HAP-1 (cell line): ENCODE measurements around the gene TRIM38.

Experiments
- DNase-seq, 2 experiments: peaks; one replicate each; pipeline ENCODE4 v3.0.0-alpha.2; 2016 to 2020; ENCODE audit warnings: low spot score in 2 of 2
- H3K27me3 ChIP-seq: fragments of 250-450 bp; sonication (Bioruptor Pico); 2 replicates; pipeline ENCODE4 v1.5.1; 2020; ENCODE audit warnings: low read depth, mild to moderate bottlenecking, moderate library complexity
- H3K36me3 ChIP-seq: fragments of 250-450 bp; sonication (Bioruptor Pico); replicated peaks from 2 replicates; pipeline ENCODE4 v1.5.1; 2020; ENCODE audit warnings: mild to moderate bottlenecking
- H3K4me1 ChIP-seq: fragments of 250-450 bp; sonication (Bioruptor Pico); 2 replicates; pipeline ENCODE4 v1.5.1; 2020; ENCODE audit warnings: mild to moderate bottlenecking
- H3K4me3 ChIP-seq: fragments of 250-450 bp; sonication (Bioruptor Pico); 2 replicates; pipeline ENCODE4 v1.5.1; 2020; ENCODE audit warnings: mild to moderate bottlenecking, moderate library complexity
- H3K9me3 ChIP-seq: fragments of 250-450 bp; sonication (Bioruptor Pico); 2 replicates; pipeline ENCODE4 v1.5.1; 2020; ENCODE audit warnings: mild to moderate bottlenecking, moderate library complexity
- in situ Hi-C: fragments of 300-500 bp; cut with MboI; formaldehyde crosslinking; loops from 3 replicates; pipeline ENCODE4 v1.14.3; 2020; ENCODE audit warnings: low sequenced_read_pairs, inconsistent platforms, mixed read lengths

Gene TRIM38

DNA sequence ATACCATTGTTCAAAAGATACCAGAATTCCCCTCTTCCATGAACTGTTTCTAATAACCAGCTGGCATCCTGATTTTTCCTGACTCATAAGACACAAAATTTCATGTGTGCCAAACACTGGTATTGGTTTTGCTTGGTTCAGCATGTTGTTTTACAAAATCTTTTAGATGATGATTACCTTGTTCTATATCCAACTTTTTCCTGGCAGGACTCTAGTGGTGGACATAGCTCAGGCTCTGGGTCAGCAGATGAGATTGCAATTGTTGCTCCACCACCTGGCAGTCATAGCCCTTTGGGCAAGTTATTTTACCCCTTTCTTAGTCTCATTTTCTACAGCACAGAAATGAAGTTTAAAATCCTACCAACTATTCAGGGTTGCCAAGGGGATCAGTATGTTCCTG lies 6.2 kb downstream of the TRIM38 start:
- Histone ChIP-seq H3K36me3 (peaks cover 62% of the 10 kb centered on the region), H3K4me3 (no peak overlapping the region), H3K9me3 (no peaks in the 10 kb centered on the region), H3K27me3 (no peaks in the 10 kb centered on the region), H3K4me1 (peaks cover 28% of the 10 kb centered on the region)
- no peak for DNase-seq
- in situ Hi-C loops: no loop called here

DNA sequence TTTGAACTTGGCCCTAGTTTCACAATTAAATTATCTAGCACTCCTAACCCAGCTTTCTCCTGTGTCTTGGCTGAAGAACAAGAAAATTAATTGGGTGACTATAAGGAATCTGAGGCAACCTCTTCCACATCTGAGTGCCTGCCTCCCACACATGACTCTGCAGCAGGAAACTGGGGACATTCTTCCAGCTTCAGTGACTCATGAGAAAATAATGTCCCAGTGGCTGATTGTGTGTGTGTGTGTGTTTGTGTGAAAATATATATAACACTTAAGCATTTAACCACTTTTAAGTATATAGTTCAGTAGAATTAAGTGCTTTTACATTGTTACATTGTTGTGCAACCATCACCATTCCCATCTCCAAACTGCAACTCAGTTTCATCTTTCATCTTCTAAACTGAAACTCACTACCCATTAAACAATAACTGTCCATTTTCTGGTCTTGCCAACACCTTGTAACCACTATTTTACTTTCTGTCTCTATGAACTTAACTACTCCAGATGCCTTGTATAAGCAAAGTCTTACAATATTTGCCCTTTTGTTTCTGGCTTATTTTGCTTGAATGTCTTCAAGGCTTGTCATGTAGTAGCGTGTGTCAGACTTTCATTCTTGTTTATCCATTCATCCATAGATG lies 8.7 kb downstream of the TRIM38 start:
- Histone ChIP-seq H3K4me1 (peaks cover 5% of the 10 kb centered on the region), H3K27me3 (no peaks in the 10 kb centered on the region), H3K4me3 (no peak overlapping the region), H3K9me3 (no peaks in the 10 kb centered on the region), H3K36me3 (peaks cover 80% of the 10 kb centered on the region)
- no peak for DNase-seq
- in situ Hi-C loops: no loop called here

DNA sequence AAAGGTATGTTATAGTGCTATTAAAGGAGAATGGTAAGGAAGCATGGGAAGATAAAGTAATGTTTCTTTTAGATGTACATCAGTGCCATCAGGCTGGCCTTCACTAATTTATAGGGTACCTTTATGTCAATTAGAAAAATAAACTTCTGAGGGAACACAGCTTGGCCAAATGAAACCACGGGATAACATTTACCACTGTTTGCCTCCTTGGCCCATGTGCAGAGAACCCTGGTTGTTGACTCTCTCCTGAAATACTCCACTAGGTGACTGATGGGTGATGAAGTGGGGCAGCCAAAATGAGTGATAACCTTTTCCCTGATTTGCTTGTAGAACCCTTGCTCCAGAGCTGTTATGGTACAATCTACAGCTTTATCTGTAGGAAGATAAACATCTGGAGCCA lies 9.5 kb downstream of the TRIM38 start:
- DNase-seq: no peak
- Histone ChIP-seq H3K4me1 (no peaks in the 10 kb centered on the region), H3K27me3 (no peaks in the 10 kb centered on the region), H3K36me3 (peaks cover 73% of the 10 kb centered on the region), H3K9me3 (no peaks in the 10 kb centered on the region), H3K4me3 (no peak overlapping the region)
- in situ Hi-C loops: no loop called here

DNA sequence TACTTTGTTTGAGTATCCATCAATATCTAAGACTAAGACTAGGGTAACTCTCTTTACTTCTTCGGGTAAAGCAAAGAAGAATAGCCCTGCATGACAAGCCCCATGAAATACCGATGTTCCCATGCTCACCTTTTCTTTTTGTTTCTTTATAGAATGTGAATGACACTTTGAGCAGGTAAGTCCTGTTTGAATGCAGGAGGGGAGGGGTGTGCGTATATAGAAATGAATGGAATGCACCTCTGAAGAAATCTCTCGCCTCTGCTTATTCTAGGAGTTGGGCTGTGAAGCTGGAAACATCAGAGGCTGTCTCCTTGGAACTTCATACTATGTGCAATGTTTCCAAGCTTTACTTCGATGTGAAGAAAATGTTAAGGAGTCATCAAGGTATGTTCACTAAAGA lies 10.3 kb downstream of the TRIM38 start:
- no peak overlapping the region for H3K4me3 ChIP-seq
- peaks cover 73% of the 10 kb centered on the region for H3K36me3 ChIP-seq
- DNase-seq: no peak
- no peaks in the 10 kb centered on the region for H3K27me3 ChIP-seq
- in situ Hi-C loops: no loop called here
- no peaks in the 10 kb centered on the region for H3K9me3 ChIP-seq
- no peaks in the 10 kb centered on the region for H3K4me1 ChIP-seq

DNA sequence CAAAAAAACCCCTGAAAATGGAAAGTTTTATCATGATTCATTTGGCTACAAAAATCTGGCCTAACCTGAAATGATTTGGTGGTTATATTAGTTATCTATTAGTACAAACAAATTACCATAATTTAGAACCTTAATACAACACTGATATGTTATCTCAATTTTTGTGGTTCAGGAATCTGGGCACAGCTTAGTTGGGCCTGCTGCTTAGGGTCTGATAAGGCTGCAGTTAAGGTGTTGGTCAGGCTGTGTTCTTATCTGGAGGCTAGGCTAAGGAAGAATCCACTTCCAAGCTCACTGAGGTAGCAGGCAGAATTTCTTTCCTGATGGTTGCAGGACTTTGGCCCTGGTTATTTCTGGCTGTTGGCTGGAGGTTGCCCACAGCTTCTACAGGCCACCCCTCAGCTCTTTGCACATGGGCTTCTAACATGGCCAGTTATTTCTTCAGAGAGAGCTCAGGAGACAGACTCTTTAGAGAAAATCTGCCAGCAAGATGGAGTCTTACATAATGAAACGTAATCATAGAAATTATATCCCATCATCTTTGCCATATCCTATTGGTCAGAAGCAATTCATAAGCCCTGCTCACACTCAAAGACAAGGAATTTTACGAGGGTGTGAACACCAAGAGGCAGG lies 11.4 kb downstream of the TRIM38 start:
- Histone ChIP-seq H3K4me3 (no peak overlapping the region), H3K36me3 (peaks cover 66% of the 10 kb centered on the region), H3K27me3 (no peaks in the 10 kb centered on the region), H3K4me1 (no peaks in the 10 kb centered on the region), H3K9me3 (no peaks in the 10 kb centered on the region)
- in situ Hi-C loops: no loop called here
- no peak for DNase-seq

DNA sequence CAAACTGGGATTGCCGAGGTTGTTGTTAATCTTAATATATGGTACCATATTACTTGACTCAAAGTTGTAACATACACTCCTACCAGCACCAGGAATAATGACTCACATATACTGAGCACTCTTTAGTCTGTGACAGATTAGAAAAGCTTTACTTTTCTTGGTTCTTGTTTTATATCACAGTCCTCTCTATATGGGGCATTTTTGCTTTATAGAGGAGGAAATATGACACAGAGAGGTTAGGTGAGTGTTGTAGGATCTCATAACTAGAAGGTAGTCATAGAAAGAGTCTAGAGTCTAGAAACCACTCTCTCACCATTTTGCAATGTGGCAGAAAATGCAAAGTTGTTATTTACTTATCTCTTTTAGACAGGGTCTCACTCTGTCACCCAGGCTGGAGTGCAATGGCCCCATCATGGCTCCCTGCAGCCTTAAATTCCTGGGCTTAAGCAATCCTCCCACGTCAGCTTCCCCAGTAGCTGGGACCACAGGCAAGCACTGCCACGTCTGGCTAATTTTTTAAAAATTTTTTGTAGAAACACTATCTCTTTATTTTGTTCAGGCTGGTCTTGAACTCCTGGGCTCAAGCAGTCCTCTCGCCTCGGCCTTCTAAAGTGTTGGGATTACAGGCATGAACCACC lies 13.4 kb downstream of the TRIM38 start:
- H3K4me3 ChIP-seq: no peak overlapping the region
- H3K9me3 ChIP-seq: no peaks in the 10 kb centered on the region
- no peaks in the 10 kb centered on the region for H3K27me3 ChIP-seq
- H3K4me1 ChIP-seq: no peaks in the 10 kb centered on the region
- DNase-seq: no peak
- H3K36me3 ChIP-seq: peaks cover 49% of the 10 kb centered on the region
- in situ Hi-C loops: no loop called here

DNA sequence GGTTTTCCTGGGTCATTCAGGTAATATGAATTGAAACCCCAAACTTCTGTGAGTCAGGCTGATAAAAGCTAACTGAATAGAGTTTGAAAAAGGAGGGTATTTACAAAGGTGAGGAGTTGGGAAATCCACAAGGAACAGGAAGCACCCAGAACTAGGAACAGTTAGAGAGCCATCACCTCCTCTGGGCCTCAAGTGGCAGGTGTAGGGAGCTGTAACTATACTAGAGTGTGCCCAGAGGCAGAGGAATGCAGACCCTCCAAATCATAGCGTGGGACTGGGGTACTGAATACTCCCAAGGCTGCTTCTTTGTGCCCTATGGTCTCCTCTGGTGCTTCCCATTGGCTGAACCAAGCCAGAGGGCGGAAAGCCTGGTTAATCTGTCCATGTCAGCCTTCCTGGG lies 18.3 kb downstream of the TRIM38 start:
- in situ Hi-C loops: no loop called here
- no peaks in the 10 kb centered on the region for H3K9me3 ChIP-seq
- no peaks in the 10 kb centered on the region for H3K27me3 ChIP-seq
- no peak for DNase-seq
- H3K4me3 ChIP-seq: no peak overlapping the region
- H3K4me1 ChIP-seq: peaks cover 14% of the 10 kb centered on the region
- H3K36me3 ChIP-seq: peaks cover 18% of the 10 kb centered on the region

DNA sequence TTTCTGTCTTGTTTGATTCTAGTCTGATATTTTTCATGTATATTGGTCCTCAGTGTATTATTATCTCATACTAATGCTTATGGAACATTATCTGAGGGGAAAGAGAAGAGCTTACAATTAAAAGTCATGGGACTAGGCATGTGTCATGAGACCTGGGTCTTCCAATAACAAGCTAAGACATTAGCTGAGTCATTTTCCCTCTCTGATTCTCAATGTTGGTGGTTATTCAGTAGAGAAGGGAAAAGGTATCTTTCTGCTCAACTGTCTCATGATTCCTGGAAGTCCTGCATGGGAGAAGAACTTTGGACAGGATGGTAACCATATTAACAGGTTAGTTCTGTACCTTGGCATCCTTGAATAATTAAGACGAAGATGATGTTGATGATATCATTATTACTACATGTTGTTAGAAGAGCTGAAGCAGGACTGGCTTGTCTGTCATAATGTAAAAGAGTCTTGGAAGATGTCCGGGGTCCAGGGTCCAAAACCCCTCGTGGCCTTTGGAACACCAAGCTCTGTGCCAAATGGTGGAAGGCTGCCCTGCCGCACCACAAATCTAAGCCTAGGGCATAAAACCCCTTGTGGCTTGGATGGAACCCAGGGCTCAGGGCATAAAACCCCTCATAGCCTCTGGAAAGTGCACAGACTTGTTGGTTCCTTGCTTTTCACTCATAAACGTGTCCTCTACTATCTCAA lies 19.1 kb downstream of the TRIM38 start:
- in situ Hi-C loops: no loop called here
- Histone ChIP-seq H3K27me3 (no peaks in the 10 kb centered on the region), H3K36me3 (peaks cover 14% of the 10 kb centered on the region), H3K4me1 (peaks cover 17% of the 10 kb centered on the region), H3K4me3 (no peak overlapping the region), H3K9me3 (no peaks in the 10 kb centered on the region)
- no peak for DNase-seq

DNA sequence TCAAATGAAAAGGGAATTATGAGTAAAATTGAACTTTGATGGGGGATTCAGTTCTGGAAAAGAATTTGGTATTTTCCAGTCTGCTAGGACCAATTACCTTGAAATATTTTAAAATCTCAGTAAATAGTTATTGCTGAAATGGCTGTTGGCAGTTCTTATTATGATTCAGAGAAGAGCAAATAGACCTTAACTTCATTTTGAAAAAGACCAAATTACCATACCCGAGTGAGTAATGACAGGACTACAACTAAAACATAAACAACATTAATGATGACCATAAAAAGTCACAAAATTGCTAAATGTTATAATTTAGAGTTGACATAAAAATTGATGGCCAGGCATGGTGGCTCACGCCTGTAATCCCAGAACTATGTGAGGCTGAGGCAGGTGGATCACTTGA lies 21.7 kb downstream of the TRIM38 start:
- peaks cover 22% of the 10 kb centered on the region for H3K4me1 ChIP-seq
- H3K36me3 ChIP-seq: peaks cover 11% of the 10 kb centered on the region
- in situ Hi-C loops: no loop called here
- no peak for DNase-seq
- H3K27me3 ChIP-seq: no peaks in the 10 kb centered on the region
- H3K9me3 ChIP-seq: no peaks in the 10 kb centered on the region
- no peak overlapping the region for H3K4me3 ChIP-seq

DNA sequence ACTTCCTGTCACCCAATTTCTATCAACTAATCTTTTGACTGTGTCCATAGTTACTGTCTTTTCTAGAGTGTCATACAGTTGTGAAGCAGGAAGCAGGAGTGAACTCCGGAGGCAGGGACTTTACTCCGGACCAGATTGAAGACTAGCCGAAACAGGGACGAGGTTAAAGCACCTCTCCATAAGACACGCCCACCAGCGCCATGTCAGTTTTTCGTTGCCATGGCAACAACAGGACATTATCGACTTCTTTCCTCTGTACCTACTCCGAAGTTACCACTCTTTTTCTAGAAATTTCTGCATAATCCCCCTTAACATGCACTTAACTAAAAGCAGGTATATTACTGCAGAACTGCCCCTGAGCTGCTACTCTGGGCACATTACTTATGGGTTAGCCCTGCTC lies 25.2 kb downstream of the TRIM38 start:
- in situ Hi-C loops: no loop called here
- Histone ChIP-seq H3K27me3 (no peaks in the 10 kb centered on the region), H3K9me3 (no peaks in the 10 kb centered on the region), H3K4me3 (no peak overlapping the region), H3K36me3 (peaks cover 11% of the 10 kb centered on the region), H3K4me1 (peaks cover 32% of the 10 kb centered on the region)
- DNase-seq: no peak

DNA sequence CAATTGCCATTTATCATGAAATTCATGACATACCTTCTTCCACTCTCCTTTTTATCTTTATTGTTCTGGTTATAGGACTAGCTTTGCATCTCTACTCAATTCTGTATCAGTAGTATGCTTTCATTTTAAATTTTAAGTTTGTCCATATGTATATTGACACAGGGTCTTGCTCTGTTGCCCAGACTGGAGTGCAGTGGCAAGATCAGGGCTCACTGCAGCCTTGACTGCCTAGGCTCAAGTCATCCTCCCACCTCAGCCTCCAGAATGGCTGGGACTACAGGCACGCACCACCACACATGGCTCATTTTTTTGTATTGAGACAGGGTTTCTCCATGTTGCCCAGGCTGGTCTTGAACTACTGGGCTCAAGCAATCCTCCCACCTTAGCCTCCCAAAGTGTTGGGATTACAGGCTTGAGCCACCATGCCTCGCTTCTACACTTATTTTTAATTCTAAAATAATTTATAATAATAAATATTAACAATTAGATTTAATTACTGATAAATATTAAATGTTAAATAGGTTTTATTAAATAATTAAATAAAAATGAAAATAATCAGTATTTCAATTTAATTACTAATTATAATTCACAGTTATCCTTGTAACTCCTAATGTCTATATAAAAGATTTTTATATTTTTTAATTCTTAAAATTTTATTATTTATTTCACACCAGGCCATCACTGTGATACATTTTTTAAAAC lies 27.7 kb downstream of the TRIM38 start:
- no peaks in the 10 kb centered on the region for H3K27me3 ChIP-seq
- no peaks in the 10 kb centered on the region for H3K36me3 ChIP-seq
- no peaks in the 10 kb centered on the region for H3K9me3 ChIP-seq
- H3K4me1 ChIP-seq: peaks cover 28% of the 10 kb centered on the region
- no peak for DNase-seq
- in situ Hi-C loops: no loop called here
- H3K4me3 ChIP-seq: no peak overlapping the region

DNA sequence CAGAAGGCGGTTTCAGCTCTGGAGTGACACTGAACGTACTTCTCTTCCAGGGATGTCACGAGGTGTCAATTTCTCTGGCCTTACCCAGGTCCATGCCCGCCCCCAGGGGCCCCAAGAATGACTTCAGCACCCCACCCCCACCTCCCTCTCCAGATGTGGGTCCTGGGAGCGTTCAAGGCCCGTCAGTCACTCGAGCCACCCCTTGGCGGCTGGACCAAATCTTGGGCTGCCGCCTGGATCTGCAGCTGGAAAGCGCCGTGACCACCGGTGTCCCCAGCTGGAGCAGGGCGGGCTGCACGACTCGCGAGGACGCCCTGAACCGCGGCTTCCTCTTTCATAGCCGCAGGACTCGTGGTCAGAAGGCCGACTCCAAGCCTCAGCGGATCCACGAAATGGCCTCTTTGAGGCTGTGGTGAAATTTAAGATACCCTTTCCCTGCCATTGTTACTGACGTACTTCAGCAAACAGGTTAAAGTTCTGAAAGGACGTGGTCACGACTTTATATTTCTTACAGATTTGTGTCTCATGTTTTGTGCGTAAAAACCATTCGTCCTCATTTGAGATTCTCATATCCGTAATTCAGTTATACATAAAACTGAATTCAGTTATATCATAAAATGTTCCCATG lies 29.3 kb downstream of the TRIM38 start:
- peak overlapping the region; percentile 50 for H3K4me3 ChIP-seq
- DNase-seq: peak in 1 of 2 experiments; percentile 50
- H3K9me3 ChIP-seq: no peaks in the 10 kb centered on the region
- no peaks in the 10 kb centered on the region for H3K27me3 ChIP-seq
- in situ Hi-C loops: no loop called here
- H3K36me3 ChIP-seq: no peaks in the 10 kb centered on the region
- H3K4me1 ChIP-seq: peaks cover 26% of the 10 kb centered on the region
